ENCODE results near the gene CASP7. TPM values are rescaled to one million over a fixed set of nuclear protein-coding genes. Genes with fewer than 3 reads are reported as not detected.

Gene CASP7
- total RNA-seq, 4 donors from 2014 or later: 20.0 to 37.8 (median 29.6) TPM

GRCh38 chr10:113754125-113754524, 74.4 kb downstream of the CASP7 start:
- TF ChIP-seq POLR2A (IDR thresholded peaks at IDR 0.05) (no peak), EP300 (IDR thresholded peaks at IDR 0.05) (no peak), CTCF (IDR thresholded peaks at IDR 0.05) (no peak), POLR2AphosphoS5 (IDR thresholded peaks at IDR 0.05) (no peak)

DNA sequence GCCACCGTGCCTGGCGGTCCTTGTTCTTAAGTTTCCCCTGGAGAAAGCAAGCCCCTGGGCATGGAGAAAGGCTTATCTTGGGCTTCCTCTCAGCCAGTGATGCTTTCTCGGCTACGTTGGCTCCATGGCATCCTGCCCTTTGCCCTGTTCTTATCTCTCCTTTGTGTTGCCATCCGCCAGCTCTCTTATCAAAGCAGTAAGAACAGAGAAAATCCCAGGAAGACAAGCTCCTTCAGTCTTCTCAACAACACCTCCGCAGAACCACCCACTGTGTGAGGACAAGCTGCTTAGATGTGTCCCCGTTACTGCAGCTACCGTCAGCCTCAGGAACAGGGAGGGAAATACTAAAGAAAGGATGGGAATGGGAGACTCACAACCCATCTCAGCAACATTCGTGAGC, 75.1 kb downstream of the CASP7 start:
- Histone ChIP-seq H3K9me3 (no peaks in the 10 kb centered on the region), H3K27ac (no peak overlapping the region), H3K36me3 (no peaks in the 10 kb centered on the region), H3K4me1 (peaks cover 2% of the 10 kb centered on the region), H3K27me3 (no peaks in the 10 kb centered on the region), H3K4me3 (no peak overlapping the region)
- no peak for TF ChIP-seq EP300 (IDR thresholded peaks at IDR 0.05)
- no peak for TF ChIP-seq POLR2AphosphoS5 (IDR thresholded peaks at IDR 0.05)
- TF ChIP-seq CTCF (IDR thresholded peaks at IDR 0.05): no peak
- TF ChIP-seq POLR2A (IDR thresholded peaks at IDR 0.05): no peak
- no peak for DNase-seq (ENCODE audit: low spot score in 2 of 2)
- 86% methylated on average over 9 of the region's 9 CpGs for WGBS

More at GRCh38 chr10:113754125-113754524, 74.4 kb downstream of the CASP7 start:
- Histone ChIP-seq H3K4me3 (no peak overlapping the region), H3K9me3 (no peaks in the 10 kb centered on the region), H3K27ac (no peak overlapping the region), H3K36me3 (no peaks in the 10 kb centered on the region), H3K4me1 (peaks cover 2% of the 10 kb centered on the region), H3K27me3 (no peaks in the 10 kb centered on the region)
- DNase-seq (ENCODE audit: low spot score in 2 of 2): no peak
- WGBS: 98% methylated on average over 3 of the region's 3 CpGs

GRCh38 chr10:113756940-113757543, 77.3 kb downstream of the CASP7 start:
- no peak overlapping the region for H3K4me3 ChIP-seq
- H3K27me3 ChIP-seq: no peaks in the 10 kb centered on the region
- no peaks in the 10 kb centered on the region for H3K9me3 ChIP-seq
- no peak overlapping the region for H3K27ac ChIP-seq
- H3K4me1 ChIP-seq: peaks cover 2% of the 10 kb centered on the region
- WGBS: 87% methylated on average over 12 of the region's 12 CpGs
- TF ChIP-seq POLR2AphosphoS5 (IDR thresholded peaks at IDR 0.05): no peak
- TF ChIP-seq POLR2A (IDR thresholded peaks at IDR 0.05): no peak
- no peak for TF ChIP-seq CTCF (IDR thresholded peaks at IDR 0.05)
- no peak for TF ChIP-seq EP300 (IDR thresholded peaks at IDR 0.05)
- no peak for DNase-seq (ENCODE audit: low spot score in 2 of 2)
- no peaks in the 10 kb centered on the region for H3K36me3 ChIP-seq

DNA sequence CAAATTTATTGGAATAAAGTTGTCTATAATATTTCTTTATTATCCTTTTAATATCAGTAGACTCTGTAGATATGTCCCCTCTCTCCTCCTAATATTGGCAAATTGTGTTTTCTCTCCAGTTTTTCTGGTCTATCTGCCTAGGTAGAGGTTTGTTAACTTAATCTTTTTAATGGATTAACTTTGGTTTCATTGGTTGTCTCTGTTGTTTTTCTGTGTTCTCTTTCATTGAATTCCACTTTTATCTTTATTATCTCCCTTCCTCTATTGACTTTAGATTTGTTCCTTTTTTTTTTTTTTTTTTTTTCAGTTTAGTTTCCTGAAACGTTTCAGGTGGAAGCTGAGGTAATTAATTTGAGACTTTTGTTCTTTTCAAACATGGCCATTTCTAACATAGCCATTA, 82.4 kb downstream of the CASP7 start:
- no peaks in the 10 kb centered on the region for H3K4me1 ChIP-seq
- no peak for DNase-seq (ENCODE audit: low spot score in 2 of 2)
- 42% methylated on average over 1 of the region's 1 CpG for WGBS
- TF ChIP-seq POLR2A (IDR thresholded peaks at IDR 0.05) (no peak), EP300 (IDR thresholded peaks at IDR 0.05) (no peak), CTCF (IDR thresholded peaks at IDR 0.05) (no peak), POLR2AphosphoS5 (IDR thresholded peaks at IDR 0.05) (no peak)
- H3K36me3 ChIP-seq: no peaks in the 10 kb centered on the region
- no peak overlapping the region for H3K27ac ChIP-seq
- peaks cover 11% of the 10 kb centered on the region for H3K9me3 ChIP-seq
- H3K27me3 ChIP-seq: no peaks in the 10 kb centered on the region
- no peak overlapping the region for H3K4me3 ChIP-seq

GRCh38 chr10:113764582-113764981, 84.9 kb downstream of the CASP7 start:
- TF ChIP-seq CTCF (IDR thresholded peaks at IDR 0.05): no peak
- no peak for TF ChIP-seq POLR2AphosphoS5 (IDR thresholded peaks at IDR 0.05)
- no peak for TF ChIP-seq EP300 (IDR thresholded peaks at IDR 0.05)
- no peak for TF ChIP-seq POLR2A (IDR thresholded peaks at IDR 0.05)
- H3K27me3 ChIP-seq: no peaks in the 10 kb centered on the region
- DNase-seq (ENCODE audit: low spot score in 2 of 2): no peak
- H3K4me3 ChIP-seq: no peak overlapping the region
- H3K9me3 ChIP-seq: peaks cover 11% of the 10 kb centered on the region
- no peak overlapping the region for H3K27ac ChIP-seq
- no peaks in the 10 kb centered on the region for H3K4me1 ChIP-seq
- H3K36me3 ChIP-seq: no peaks in the 10 kb centered on the region
- 80% methylated on average over 1 of the region's 1 CpG for WGBS
